GM12878 (cell line): Measurements from ENCODE around the gene COL23A1. TPM values are rescaled to one million over a fixed set of nuclear protein-coding genes. Genes with fewer than 3 reads are reported as not detected.

ENCODE experiments used
- ATAC-seq: fragments of 200-7000 bp; cut with Tn5 transposase; 3 replicates; pipeline ENCODE4 v1.9.1; 2020; ENCODE audit warnings: mild to moderate bottlenecking, moderate library complexity
- BruUV-seq: library from RNA; stranded (reverse); fragments of 400-500 nt; replicated peaks from 2 replicates; lab custom pipeline; 2021; lab: Mats Ljungman, UMichigan
- CTCF ChIA-PET: fragments of 300-600 bp; sonication (Branson Sonifier 250); formaldehyde crosslinking; extraction: SDS; loops from one replicate; lab custom pipeline; 2021; ENCODE audit warnings: inconsistent platforms; lab: Yijun Ruan, JAX
- POLR2A ChIA-PET: fragments of 350-600 bp; formaldehyde crosslinking; extraction: SDS; loops from one replicate; lab custom pipeline; 2021; ENCODE audit warnings: inconsistent platforms; lab: Charles Lee
- RAD21 ChIA-PET: fragments of 300-600 bp; sonication (Branson Sonifier 250); formaldehyde crosslinking; loops from one replicate; lab custom pipeline; 2023; ENCODE audit warnings: antibody characterized with exemption; ENCODE audit not compliant: unreplicated experiment; lab: Charles Lee
- SMC1A ChIA-PET: fragments of 300-600 bp; sonication (Branson Sonifier 250); formaldehyde crosslinking; loops from one replicate; lab custom pipeline; 2023; ENCODE audit not compliant: unreplicated experiment, uncharacterized antibody; lab: Charles Lee
- DNase-seq: peaks from one replicate; pipeline ENCODE4 v3.0.0-alpha.2; 2011; ENCODE audit warnings: low read depth, low spot score
- FAIRE-seq: peaks from 3 replicates; lab custom pipeline; 2011; peaks lifted over from hg19 to GRCh38; lab: Jason Lieb, UNC
- H2AFZ ChIP-seq: 2 replicates; pipeline ENCODE4 v1.6.0; 2011; ENCODE audit warnings: low read depth, low read length, control low read depth; ENCODE audit not compliant: control insufficient read depth
- H3K27ac ChIP-seq: 2 replicates; pipeline ENCODE4 v1.5.1; 2011; ENCODE audit warnings: control low read depth; ENCODE audit not compliant: control insufficient read depth, insufficient read depth
- H3K27me3 ChIP-seq, 2 experiments: replicated peaks in 1 of 2; 2 replicates each; pipeline versions ENCODE4 v1.6.0 to v1.6.1; 2011; ENCODE audit warnings: low read length in 1 of 2; ENCODE audit not compliant: control insufficient read depth in 2 of 2, insufficient read depth in 2 of 2
- H3K36me3 ChIP-seq, 2 experiments: 2 replicates each; pipeline ENCODE4 v1.5.1; 2011; ENCODE audit warnings: low read length in 1 of 2; ENCODE audit not compliant: control insufficient read depth in 2 of 2, insufficient read depth in 2 of 2
- H3K4me1 ChIP-seq: 2 replicates; pipeline ENCODE4 v1.6.1; 2011; ENCODE audit warnings: mild to moderate bottlenecking, low read length, moderate library complexity, mixed read lengths; ENCODE audit not compliant: control insufficient read depth, insufficient read depth
- H3K4me2 ChIP-seq: 2 replicates; pipeline ENCODE4 v1.6.0; 2011; ENCODE audit warnings: control low read depth; ENCODE audit not compliant: control insufficient read depth, insufficient read depth
- H3K4me3 ChIP-seq: fragments of 200-600 bp; sonication (generic); 2 replicates; pipeline ENCODE4 v1.5.1; 2016
- H3K79me2 ChIP-seq: 2 replicates; pipeline ENCODE4 v1.6.0; 2011; ENCODE audit warnings: low read length; ENCODE audit not compliant: control insufficient read depth, insufficient read depth
- H3K9ac ChIP-seq: 2 replicates; pipeline ENCODE4 v1.8.0; 2011; ENCODE audit warnings: low read length, control low read depth, mixed read lengths; ENCODE audit not compliant: control insufficient read depth, insufficient read depth
- H3K9me3 ChIP-seq: replicated peaks from 3 replicates; pipeline ENCODE4 v1.5.1; 2011; ENCODE audit warnings: mild to moderate bottlenecking, low read length; ENCODE audit not compliant: control insufficient read depth, insufficient read depth
- H4K20me1 ChIP-seq: 2 replicates; pipeline ENCODE4 v1.6.0; 2011; ENCODE audit not compliant: control insufficient read depth, insufficient read depth
- EGR1 ChIP-seq, 2 experiments: IDR thresholded peaks; 1 replicate in 1 of 2; 2 replicates in 1 of 2; pipeline ENCODE4 v1.6.1; 2011 to 2012; ENCODE audit warnings: low read depth in 2 of 2, low read length in 2 of 2, borderline replicate concordance in 1 of 2, mild to moderate bottlenecking in 1 of 2, moderate library complexity in 1 of 2
- EZH2 ChIP-seq: IDR thresholded peaks from 2 replicates; pipeline ENCODE4 v1.6.1; 2012; ENCODE audit warnings: low read depth, mild to moderate bottlenecking, control low read depth, inconsistent platforms, low read length, borderline replicate concordance; ENCODE audit not compliant: control insufficient read depth
- FOS ChIP-seq: IDR thresholded peaks from 3 replicates; pipeline ENCODE4 v1.6.1; 2011; ENCODE audit warnings: borderline replicate concordance; ENCODE audit not compliant: insufficient read length; ENCODE audit errors: extremely low read depth
- IKZF1 ChIP-seq: fragments of 450-650 bp; conservative IDR thresholded peaks from 2 replicates; pipeline ENCODE4 v1.6.1; 2017; ENCODE audit warnings: antibody characterized with exemption, mild to moderate bottlenecking
- MEF2A ChIP-seq: IDR thresholded peaks from 2 replicates; pipeline ENCODE4 v1.6.1; 2011; ENCODE audit warnings: low read depth, mild to moderate bottlenecking, low read length, moderate library complexity; ENCODE audit not compliant: insufficient read depth
- POLR2A ChIP-seq: IDR thresholded peaks from 2 replicates; pipeline ENCODE4 v1.6.1; 2011; ENCODE audit warnings: low read depth, mild to moderate bottlenecking, low read length
- POLR2AphosphoS5 ChIP-seq: IDR thresholded peaks from 2 replicates; pipeline ENCODE4 v1.6.1; 2011; ENCODE audit warnings: mild to moderate bottlenecking, low read length, inconsistent platforms
- SMAD1 ChIP-seq: fragments of 450-650 bp; IDR thresholded peaks from 2 replicates; pipeline ENCODE4 v1.6.1; 2018; ENCODE audit warnings: mild to moderate bottlenecking, low read depth; ENCODE audit not compliant: partially characterized antibody
- SUPT20H ChIP-seq: IDR thresholded peaks from 2 replicates; pipeline ENCODE4 v1.6.1; 2011; ENCODE audit warnings: low read depth, mild to moderate bottlenecking, low read length, moderate library complexity, borderline replicate concordance; ENCODE audit not compliant: control insufficient read depth
- WGBS: methylation state at CpG from one replicate; pipeline ENCODE4 v1.1.6; 2016; ENCODE audit warnings: low lambda C conversion rate; ENCODE audit not compliant: insufficient replicate concordance, insufficient coverage; ENCODE audit errors: missing lambda C conversion rate; 5-methylcytosine and 5-hydroxymethylcytosine counted together
- in situ Hi-C: fragments of 300-500 bp; cut with MboI; formaldehyde crosslinking; loops from 9 replicates; pipeline ENCODE4 v1.14.3; 2018; ENCODE audit warnings: mixed read lengths
- intact Hi-C: fragments of 100-400 bp; cut with micrococcal nuclease; formaldehyde crosslinking; loops from one replicate; pipeline ENCODE4 v1.14.2; 2022; ENCODE audit not compliant: unreplicated experiment
- polyA plus RNA-seq, 11 experiments: library from polyadenylated mRNA; depleted of rRNA in 4 of 11; unstranded in 6 of 11; stranded (reverse) in 5 of 11; fragments of >200 nt; fragmentation: Nextera tagmentation in 4 of 11; fragmentation: Illumina TruSeq in 1 of 11; extraction: Ambion mirVana in 4 of 11; extraction: Trizol in 1 of 11; gene quantifications; 1 replicate in 1 of 11; 2 replicates in 10 of 11; pipeline versions ENCODE4 v1.2.1 to v1.2.3, GENCODE V29; 2011 to 2016; ENCODE audit warnings: inconsistent platforms in 2 of 11, missing spikeins in 2 of 11, low read depth in 1 of 11
- total RNA-seq, 4 experiments: library from RNA; depleted of rRNA in 3 of 4; stranded (reverse); fragments of >200 nt in 3 of 4; fragmentation: Illumina TruSeq in 1 of 4; extraction: Trizol in 1 of 4; gene quantifications; 2 replicates each; pipeline versions ENCODE4 v1.2.1 to v1.2.3, GENCODE V29; 2013 to 2021
- TF ChIP-seq, protein P1 (sequence below), 3 experiments: IDR thresholded peaks in 2 of 3; conservative IDR thresholded peaks in 1 of 3; 2 replicates each; pipeline ENCODE4 v1.5.1; 2011; ENCODE audit warnings: low read depth in 3 of 3, low read length in 3 of 3, mild to moderate bottlenecking in 3 of 3, control low read depth in 2 of 3, moderate library complexity in 2 of 3, inconsistent platforms in 1 of 3, mixed read lengths in 1 of 3; ENCODE audit not compliant: control insufficient read depth in 2 of 3, insufficient read depth in 1 of 3; ENCODE audit errors: extremely low read depth in 1 of 3
- TF ChIP-seq, protein P2 (sequence below): IDR thresholded peaks from 2 replicates; pipeline ENCODE4 v1.6.1; 2011; ENCODE audit warnings: borderline replicate concordance, low read depth, mild to moderate bottlenecking, moderate library complexity, mixed read lengths, low read length; ENCODE audit not compliant: insufficient read depth; ENCODE audit errors: extremely low read length

Gene COL23A1
- total and polyA plus RNA-seq, 10 of the 15 experiments (the other 5 are each of a cell fraction or from before 2014, with no cell fraction given) = 0.03 to 0.83 (median 0.09) TPM; not detected in 5

DNA sequence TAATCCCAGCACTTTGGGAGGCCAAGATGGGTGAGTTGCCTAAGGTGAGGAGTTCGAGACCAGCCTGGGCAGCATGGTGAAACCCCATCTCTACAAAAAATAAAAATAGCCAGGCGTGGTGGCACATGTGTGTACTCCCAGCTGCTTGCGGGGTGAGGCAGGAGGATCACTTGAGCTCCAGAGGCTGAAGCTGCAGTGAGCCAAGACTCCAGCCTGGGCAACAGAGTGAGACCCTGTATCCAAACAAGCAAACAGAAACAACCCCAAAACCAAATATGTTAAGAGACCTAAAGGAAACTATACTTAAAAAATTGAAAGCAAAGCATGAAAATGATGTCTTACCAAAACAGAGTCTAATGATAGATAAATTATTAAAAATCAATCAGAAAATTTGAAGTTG is 373.4 kb downstream of the COL23A1 start:
- in situ Hi-C loops = no loop called here
- no peaks in the 10 kb centered on the region; the same call in 1 of the 2 replicates for H4K20me1 ChIP-seq

More for the DNA sequence above, 373.4 kb downstream of the COL23A1 start:
- no peaks in the 10 kb centered on the region; the same call in 1 of the 2 replicates for H3K79me2 ChIP-seq
- TF ChIP-seq, protein P1, sequence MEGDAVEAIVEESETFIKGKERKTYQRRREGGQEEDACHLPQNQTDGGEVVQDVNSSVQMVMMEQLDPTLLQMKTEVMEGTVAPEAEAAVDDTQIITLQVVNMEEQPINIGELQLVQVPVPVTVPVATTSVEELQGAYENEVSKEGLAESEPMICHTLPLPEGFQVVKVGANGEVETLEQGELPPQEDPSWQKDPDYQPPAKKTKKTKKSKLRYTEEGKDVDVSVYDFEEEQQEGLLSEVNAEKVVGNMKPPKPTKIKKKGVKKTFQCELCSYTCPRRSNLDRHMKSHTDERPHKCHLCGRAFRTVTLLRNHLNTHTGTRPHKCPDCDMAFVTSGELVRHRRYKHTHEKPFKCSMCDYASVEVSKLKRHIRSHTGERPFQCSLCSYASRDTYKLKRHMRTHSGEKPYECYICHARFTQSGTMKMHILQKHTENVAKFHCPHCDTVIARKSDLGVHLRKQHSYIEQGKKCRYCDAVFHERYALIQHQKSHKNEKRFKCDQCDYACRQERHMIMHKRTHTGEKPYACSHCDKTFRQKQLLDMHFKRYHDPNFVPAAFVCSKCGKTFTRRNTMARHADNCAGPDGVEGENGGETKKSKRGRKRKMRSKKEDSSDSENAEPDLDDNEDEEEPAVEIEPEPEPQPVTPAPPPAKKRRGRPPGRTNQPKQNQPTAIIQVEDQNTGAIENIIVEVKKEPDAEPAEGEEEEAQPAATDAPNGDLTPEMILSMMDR (IDR thresholded peaks at IDR 0.05 in 2 of 3, conservative IDR thresholded peaks at IDR 0.05 in 1 of 3; ENCODE audit: control insufficient read depth in 2 of 3, extremely low read depth in 1 of 3, insufficient read depth in 1 of 3, low read depth in 3 of 3, low read length in 3 of 3) = no peak
- TF ChIP-seq SUPT20H = no peak
- TF ChIP-seq POLR2AphosphoS5 = 0 out of 2 replicates have a peak, but pooled peaks have one; percentile 4
- TF ChIP-seq, protein P2, sequence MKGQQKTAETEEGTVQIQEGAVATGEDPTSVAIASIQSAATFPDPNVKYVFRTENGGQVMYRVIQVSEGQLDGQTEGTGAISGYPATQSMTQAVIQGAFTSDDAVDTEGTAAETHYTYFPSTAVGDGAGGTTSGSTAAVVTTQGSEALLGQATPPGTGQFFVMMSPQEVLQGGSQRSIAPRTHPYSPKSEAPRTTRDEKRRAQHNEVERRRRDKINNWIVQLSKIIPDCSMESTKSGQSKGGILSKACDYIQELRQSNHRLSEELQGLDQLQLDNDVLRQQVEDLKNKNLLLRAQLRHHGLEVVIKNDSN = no peak
- TF ChIP-seq FOS = no peak
- no peak for TF ChIP-seq SMAD1
- no peak for TF ChIP-seq MEF2A
- TF ChIP-seq EGR1 (IDR thresholded peaks at IDR 0.05; ENCODE audit: borderline replicate concordance in 1 of 2, low read depth in 2 of 2, low read length in 2 of 2) = no peak
- TF ChIP-seq POLR2A = 0 out of 2 replicates have a peak, but pooled peaks have one; percentile 33
- no peak for TF ChIP-seq EZH2
- TF ChIP-seq IKZF1 = no peak
- TF ChIP-seq, all 136 proteins: peak for 2
- Histone ChIP-seq H2AFZ (no peak overlapping the region), H3K4me3 (no peak overlapping the region), H3K27me3 (no peaks in the 10 kb centered on the region), H3K9me3 (no peaks in the 10 kb centered on the region), H3K4me2 (no peak overlapping the region), H3K27ac (no peak overlapping the region), H3K36me3 (peaks cover 29 to 35% of the 10 kb centered on the region in 2 experiments), H3K9ac (no peak overlapping the region), H3K4me1 (no peaks in the 10 kb centered on the region; the same call in 1 of the 2 replicates)
- CTCF ChIA-PET = interaction anchor here (0.6 to 1.8 kb wide), 2 partner anchors 10 to 64 kb away, joined by 3 to 12 read pairs; no protein-coding TSS in a partner anchor
- DNase-seq (no peak), ATAC-seq (no peak), FAIRE-seq (no peak)
- POLR2A ChIA-PET = interaction anchor here (1.0 to 3.9 kb wide), 2 partner anchors 11 to 12 kb away, joined by 3 to 13 read pairs; partner anchors contain the start of gene HNRNPAB
- SMC1A ChIA-PET = interaction anchor here (1.0 to 1.5 kb wide), 3 partner anchors 9 to 17 kb away, joined by 3 to 6 read pairs (median 4); no protein-coding TSS in a partner anchor
- RAD21 ChIA-PET = no interaction called here
- BruUV-seq = no TSS peak
- intact Hi-C loops = no loop called here
- WGBS = 85% methylated on average over 3 of the region's 3 CpGs
